ENCODE results near the gene MKKS.

MKKS gene

DNA sequence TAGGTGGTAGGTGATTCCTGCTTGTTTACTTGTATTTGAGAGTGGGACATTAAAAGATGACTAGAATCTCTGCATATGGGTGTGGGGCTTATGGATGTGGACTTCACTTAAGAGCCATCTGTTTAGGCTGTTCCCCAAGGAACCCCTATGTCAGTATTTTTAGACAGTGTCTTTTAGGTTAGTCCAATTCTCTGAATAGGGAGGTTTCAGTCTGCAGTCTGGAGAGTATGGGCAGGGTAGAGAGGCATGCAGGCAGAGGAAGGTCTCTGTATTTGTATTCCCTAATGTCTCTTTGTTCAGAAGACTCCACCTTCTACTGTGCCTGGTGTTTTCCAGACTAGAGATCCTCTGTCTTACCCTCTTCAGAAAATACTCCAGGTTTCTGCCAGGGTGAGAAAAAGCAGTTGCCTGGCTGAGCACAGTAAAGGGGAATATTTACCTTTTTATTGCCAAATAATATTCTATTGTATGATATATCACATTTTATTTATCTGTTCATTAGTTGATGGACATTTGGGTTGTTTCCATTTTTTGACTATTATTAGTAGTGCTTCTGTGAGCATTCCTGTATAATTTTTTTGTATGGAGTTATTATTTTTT, 20.2 kb upstream of the MKKS start:
- Histone ChIP-seq H3K27ac (ENCODE audit: low read depth, low read length) (no peak overlapping the region), H3K4me1 (ENCODE audit: control insufficient read depth in 5 of 5, insufficient read depth in 5 of 5, low read length in 5 of 5) (no peaks in the 10 kb centered on the region)

DNA sequence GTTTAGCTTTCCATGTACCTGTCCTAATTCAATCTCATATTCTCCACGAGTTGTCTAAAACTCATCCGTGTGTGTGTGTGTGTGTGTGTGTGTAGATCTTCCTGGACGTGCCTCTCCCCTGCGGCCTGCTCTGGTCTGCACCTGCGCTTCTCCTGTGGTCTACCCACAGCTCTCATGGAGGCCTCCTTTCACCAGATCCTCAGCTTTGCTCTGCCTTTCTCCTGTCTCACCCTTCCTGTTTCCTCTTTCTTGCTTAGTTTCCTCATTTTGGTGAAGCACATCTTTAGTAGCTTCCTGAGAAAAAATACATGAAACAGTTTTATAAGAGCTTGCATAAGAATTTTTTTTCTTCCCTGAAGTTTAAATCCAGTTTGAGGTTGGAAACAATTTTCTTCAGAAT, 19.2 kb upstream of the MKKS start:
- Histone ChIP-seq H3K27ac (ENCODE audit: low read depth, low read length) (no peak overlapping the region), H3K4me3 (ENCODE audit: low read depth in 1 of 5, low read length in 5 of 5) (no peak overlapping the region), H3K9ac (ENCODE audit: low read length in 5 of 5) (no peak overlapping the region), H3K36me3 (ENCODE audit: control insufficient read depth in 5 of 5, insufficient read depth in 5 of 5, low read length in 5 of 5) (no peaks in the 10 kb centered on the region), H3K27me3 (ENCODE audit: control insufficient read depth in 5 of 5, insufficient read depth in 4 of 5, low read length in 5 of 5) (no peaks in the 10 kb centered on the region), H3K9me3 (ENCODE audit: control insufficient read depth in 5 of 5, low read length in 5 of 5) (peaks cover 0 to 5% (median 0%) of the 10 kb centered on the region in 5 donors), H3K4me1 (ENCODE audit: control insufficient read depth in 5 of 5, insufficient read depth in 5 of 5, low read length in 5 of 5) (no peaks in the 10 kb centered on the region)

More for the DNA sequence above, 20.2 kb upstream of the MKKS start:
- H3K9ac ChIP-seq (ENCODE audit: low read length in 5 of 5): no peak overlapping the region
- H3K27me3 ChIP-seq (ENCODE audit: control insufficient read depth in 5 of 5, insufficient read depth in 4 of 5, low read length in 5 of 5): no peaks in the 10 kb centered on the region
- H3K36me3 ChIP-seq (ENCODE audit: control insufficient read depth in 5 of 5, insufficient read depth in 5 of 5, low read length in 5 of 5): no peaks in the 10 kb centered on the region
- H3K9me3 ChIP-seq (ENCODE audit: control insufficient read depth in 5 of 5, low read length in 5 of 5): peaks cover 0 to 5% (median 0%) of the 10 kb centered on the region in 5 donors
- no peak overlapping the region for H3K4me3 ChIP-seq (ENCODE audit: low read depth in 1 of 5, low read length in 5 of 5)

DNA sequence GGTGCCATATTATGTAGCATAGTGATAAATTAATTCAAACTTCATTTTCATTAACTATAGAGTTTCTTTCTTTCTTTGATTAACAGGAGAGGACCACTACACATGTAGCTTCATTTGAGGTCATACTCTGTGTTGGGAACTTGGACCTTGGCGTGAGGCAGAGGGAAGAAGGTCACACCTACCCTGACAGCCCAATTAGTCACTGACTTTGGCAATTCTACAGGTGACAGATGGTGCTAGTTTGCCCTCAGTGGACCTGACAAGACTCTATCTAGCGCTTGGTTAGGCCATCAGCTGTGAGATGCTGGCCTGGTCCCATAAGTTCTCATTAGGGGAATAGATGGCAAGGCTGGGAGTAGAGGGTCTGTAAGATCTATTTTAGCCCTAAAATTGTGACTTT, 15.2 kb upstream of the MKKS start:
- Histone ChIP-seq H3K9ac (ENCODE audit: low read length in 5 of 5) (no peak overlapping the region), H3K4me1 (ENCODE audit: control insufficient read depth in 5 of 5, insufficient read depth in 5 of 5, low read length in 5 of 5) (peaks cover 0 to 4% (median 0%) of the 10 kb centered on the region in 5 donors), H3K27ac (ENCODE audit: low read depth, low read length) (no peak overlapping the region), H3K36me3 (ENCODE audit: control insufficient read depth in 5 of 5, insufficient read depth in 5 of 5, low read length in 5 of 5) (no peaks in the 10 kb centered on the region), H3K27me3 (ENCODE audit: control insufficient read depth in 5 of 5, insufficient read depth in 4 of 5, low read length in 5 of 5) (no peaks in the 10 kb centered on the region), H3K9me3 (ENCODE audit: control insufficient read depth in 5 of 5, low read length in 5 of 5) (no peaks in the 10 kb centered on the region), H3K4me3 (ENCODE audit: low read depth in 1 of 5, low read length in 5 of 5) (no peak overlapping the region)

DNA sequence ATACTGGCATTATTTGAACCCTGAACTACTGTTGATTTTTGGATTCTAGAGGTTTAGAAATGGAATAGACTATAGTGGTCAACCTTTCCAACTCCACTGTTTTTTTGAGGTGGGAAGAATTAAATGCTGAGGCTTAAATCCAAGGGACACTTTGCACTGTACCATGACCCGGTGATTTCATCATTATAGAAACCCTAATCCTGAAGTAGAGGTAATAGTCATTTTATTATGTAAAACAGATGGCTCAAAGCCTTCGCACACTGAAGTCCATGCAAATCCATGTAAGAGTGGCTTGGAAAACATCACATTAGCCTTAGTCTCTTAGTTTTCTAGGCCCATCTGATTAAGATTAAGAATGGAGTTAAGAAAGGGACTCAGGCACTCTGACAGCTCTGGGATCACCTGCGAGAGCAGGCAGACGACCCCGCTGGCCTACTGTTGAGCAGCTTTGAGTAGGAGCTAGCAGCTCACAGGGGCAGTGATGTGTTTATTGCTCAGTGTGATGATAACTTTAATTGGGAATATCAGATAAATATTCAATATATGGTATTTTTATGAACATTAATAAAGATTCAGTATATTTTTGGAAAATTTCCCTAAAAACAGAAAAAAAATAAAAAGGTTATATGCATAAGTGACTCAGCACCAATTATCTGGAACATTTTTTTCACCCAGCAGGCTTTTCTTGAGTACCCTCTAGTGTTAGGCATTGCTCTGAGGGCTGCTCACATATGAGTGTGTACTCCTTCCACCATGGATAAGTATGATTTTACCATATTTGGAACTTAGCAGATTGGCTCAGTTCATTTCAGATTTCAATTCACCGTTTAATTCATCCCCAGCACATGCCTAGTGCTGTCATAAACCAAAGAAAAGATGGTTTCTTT, 14.5 kb upstream of the MKKS start:
- Histone ChIP-seq H3K4me3 (ENCODE audit: low read depth in 1 of 5, low read length in 5 of 5) (no peak overlapping the region), H3K27ac (ENCODE audit: low read depth, low read length) (no peak overlapping the region), H3K9ac (ENCODE audit: low read length in 5 of 5) (no peak overlapping the region), H3K36me3 (ENCODE audit: control insufficient read depth in 5 of 5, insufficient read depth in 5 of 5, low read length in 5 of 5) (no peaks in the 10 kb centered on the region), H3K4me1 (ENCODE audit: control insufficient read depth in 5 of 5, insufficient read depth in 5 of 5, low read length in 5 of 5) (peaks cover 0 to 4% (median 0%) of the 10 kb centered on the region in 5 donors), H3K9me3 (ENCODE audit: control insufficient read depth in 5 of 5, low read length in 5 of 5) (no peaks in the 10 kb centered on the region), H3K27me3 (ENCODE audit: control insufficient read depth in 5 of 5, insufficient read depth in 4 of 5, low read length in 5 of 5) (no peaks in the 10 kb centered on the region)

DNA sequence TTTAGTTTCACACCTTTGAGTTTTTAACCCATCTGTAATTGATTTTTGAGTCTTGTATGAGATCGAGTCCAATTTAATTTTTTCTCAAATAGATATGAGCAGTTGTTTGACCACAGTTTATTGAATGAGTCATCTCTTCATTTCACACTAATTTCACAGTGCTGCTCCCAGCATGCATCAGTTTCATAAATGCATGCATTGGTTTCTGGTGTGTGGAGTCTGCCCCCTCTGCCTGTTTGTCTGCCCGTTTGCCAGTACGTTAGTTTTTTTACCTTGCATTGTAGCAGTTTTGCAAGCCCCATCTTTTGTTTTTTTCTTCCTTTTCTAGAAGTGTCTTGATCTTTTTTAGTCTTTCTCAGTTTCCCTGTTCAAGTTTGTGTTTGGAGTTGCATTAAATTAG, 13.0 kb upstream of the MKKS start:
- H3K36me3 ChIP-seq (ENCODE audit: control insufficient read depth in 5 of 5, insufficient read depth in 5 of 5, low read length in 5 of 5): no peaks in the 10 kb centered on the region
- no peak overlapping the region for H3K9ac ChIP-seq (ENCODE audit: low read length in 5 of 5)
- H3K9me3 ChIP-seq (ENCODE audit: control insufficient read depth in 5 of 5, low read length in 5 of 5): no peaks in the 10 kb centered on the region
- no peak overlapping the region for H3K4me3 ChIP-seq (ENCODE audit: low read depth in 1 of 5, low read length in 5 of 5)
- peaks cover 0 to 4% (median 0%) of the 10 kb centered on the region in 5 donors for H3K4me1 ChIP-seq (ENCODE audit: control insufficient read depth in 5 of 5, insufficient read depth in 5 of 5, low read length in 5 of 5)
- no peaks in the 10 kb centered on the region for H3K27me3 ChIP-seq (ENCODE audit: control insufficient read depth in 5 of 5, insufficient read depth in 4 of 5, low read length in 5 of 5)
- no peak overlapping the region for H3K27ac ChIP-seq (ENCODE audit: low read depth, low read length)

DNA sequence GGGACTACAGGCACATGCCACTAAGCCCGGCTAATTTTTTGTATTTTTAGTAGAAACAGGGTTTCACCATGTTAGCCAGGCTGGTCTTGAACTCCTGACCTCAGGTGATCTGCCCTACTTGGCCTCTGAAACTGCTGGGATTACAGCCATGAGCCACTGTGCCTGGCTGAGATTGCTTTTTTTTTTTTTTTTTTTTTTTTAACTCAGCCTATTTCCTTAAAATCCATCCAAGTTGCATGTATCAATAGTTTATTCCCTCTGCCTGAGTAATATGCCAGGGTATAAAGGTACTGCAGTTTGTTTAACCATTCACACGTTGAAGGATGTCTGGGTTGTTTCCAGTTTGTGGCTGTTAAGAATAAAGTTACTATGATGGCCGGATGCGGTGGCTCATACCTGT, 11.7 kb upstream of the MKKS start:
- Histone ChIP-seq H3K9me3 (ENCODE audit: control insufficient read depth in 5 of 5, low read length in 5 of 5) (no peaks in the 10 kb centered on the region), H3K36me3 (ENCODE audit: control insufficient read depth in 5 of 5, insufficient read depth in 5 of 5, low read length in 5 of 5) (no peaks in the 10 kb centered on the region), H3K9ac (ENCODE audit: low read length in 5 of 5) (no peak overlapping the region), H3K27me3 (ENCODE audit: control insufficient read depth in 5 of 5, insufficient read depth in 4 of 5, low read length in 5 of 5) (no peaks in the 10 kb centered on the region), H3K4me3 (ENCODE audit: low read depth in 1 of 5, low read length in 5 of 5) (no peak overlapping the region), H3K27ac (ENCODE audit: low read depth, low read length) (no peak overlapping the region), H3K4me1 (ENCODE audit: control insufficient read depth in 5 of 5, insufficient read depth in 5 of 5, low read length in 5 of 5) (peaks cover 0 to 4% (median 0%) of the 10 kb centered on the region in 5 donors)

DNA sequence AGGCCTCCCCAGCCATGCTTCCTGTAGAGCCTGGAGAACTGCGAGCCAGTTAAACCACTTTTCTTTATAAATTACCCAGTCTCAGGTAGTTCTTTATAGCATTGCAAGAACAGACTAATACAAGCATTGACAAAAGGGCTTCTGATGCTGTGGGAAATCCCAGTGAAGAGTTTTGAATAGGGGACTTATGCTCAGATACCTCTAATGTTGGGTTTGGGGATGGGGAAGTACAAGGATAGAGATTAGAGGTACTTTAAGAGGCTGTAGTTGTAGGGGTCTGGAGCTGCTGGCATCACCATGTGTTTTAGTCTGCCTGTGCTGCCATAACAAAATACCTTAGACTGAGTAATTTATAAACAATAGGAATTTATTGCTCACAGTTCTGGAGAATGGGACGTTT, 9.9 kb upstream of the MKKS start:
- Histone ChIP-seq H3K9me3 (ENCODE audit: control insufficient read depth in 5 of 5, low read length in 5 of 5) (no peaks in the 10 kb centered on the region), H3K27me3 (ENCODE audit: control insufficient read depth in 5 of 5, insufficient read depth in 4 of 5, low read length in 5 of 5) (no peaks in the 10 kb centered on the region), H3K36me3 (ENCODE audit: control insufficient read depth in 5 of 5, insufficient read depth in 5 of 5, low read length in 5 of 5) (no peaks in the 10 kb centered on the region), H3K4me1 (ENCODE audit: control insufficient read depth in 5 of 5, insufficient read depth in 5 of 5, low read length in 5 of 5) (peaks cover 0 to 4% (median 0%) of the 10 kb centered on the region in 5 donors), H3K27ac (ENCODE audit: low read depth, low read length) (no peak overlapping the region), H3K9ac (ENCODE audit: low read length in 5 of 5) (no peak overlapping the region), H3K4me3 (ENCODE audit: low read depth in 1 of 5, low read length in 5 of 5) (no peak overlapping the region)

DNA sequence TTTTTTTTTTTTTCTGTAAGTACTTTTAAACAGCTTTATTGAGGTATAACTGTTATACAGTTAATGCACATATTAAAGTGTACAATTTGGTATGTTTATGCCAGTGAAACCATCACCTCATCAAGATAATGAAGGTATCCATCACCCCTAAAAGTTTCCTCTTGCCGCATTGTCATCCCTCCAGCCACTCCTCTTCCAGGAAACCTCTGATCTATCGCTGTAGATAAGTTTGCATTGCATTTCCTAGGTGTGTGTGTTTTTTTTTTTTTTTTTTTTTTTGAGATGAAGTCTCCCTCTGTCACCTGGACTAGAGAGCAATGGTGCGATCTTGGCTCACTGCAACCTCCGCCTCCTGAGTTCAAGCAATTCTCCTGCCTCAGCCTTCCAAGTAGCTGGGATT, 4.2 kb upstream of the MKKS start:
- Histone ChIP-seq H3K9me3 (ENCODE audit: control insufficient read depth in 5 of 5, low read length in 5 of 5) (no peaks in the 10 kb centered on the region), H3K4me3 (ENCODE audit: low read depth in 1 of 5, low read length in 5 of 5) (no peak overlapping the region), H3K27ac (ENCODE audit: low read depth, low read length) (no peak overlapping the region), H3K4me1 (ENCODE audit: control insufficient read depth in 5 of 5, insufficient read depth in 5 of 5, low read length in 5 of 5) (peaks cover 0 to 14% (median 13%) of the 10 kb centered on the region in 5 donors), H3K27me3 (ENCODE audit: control insufficient read depth in 5 of 5, insufficient read depth in 4 of 5, low read length in 5 of 5) (no peaks in the 10 kb centered on the region), H3K36me3 (ENCODE audit: control insufficient read depth in 5 of 5, insufficient read depth in 5 of 5, low read length in 5 of 5) (no peaks in the 10 kb centered on the region), H3K9ac (ENCODE audit: low read length in 5 of 5) (no peak overlapping the region)

DNA sequence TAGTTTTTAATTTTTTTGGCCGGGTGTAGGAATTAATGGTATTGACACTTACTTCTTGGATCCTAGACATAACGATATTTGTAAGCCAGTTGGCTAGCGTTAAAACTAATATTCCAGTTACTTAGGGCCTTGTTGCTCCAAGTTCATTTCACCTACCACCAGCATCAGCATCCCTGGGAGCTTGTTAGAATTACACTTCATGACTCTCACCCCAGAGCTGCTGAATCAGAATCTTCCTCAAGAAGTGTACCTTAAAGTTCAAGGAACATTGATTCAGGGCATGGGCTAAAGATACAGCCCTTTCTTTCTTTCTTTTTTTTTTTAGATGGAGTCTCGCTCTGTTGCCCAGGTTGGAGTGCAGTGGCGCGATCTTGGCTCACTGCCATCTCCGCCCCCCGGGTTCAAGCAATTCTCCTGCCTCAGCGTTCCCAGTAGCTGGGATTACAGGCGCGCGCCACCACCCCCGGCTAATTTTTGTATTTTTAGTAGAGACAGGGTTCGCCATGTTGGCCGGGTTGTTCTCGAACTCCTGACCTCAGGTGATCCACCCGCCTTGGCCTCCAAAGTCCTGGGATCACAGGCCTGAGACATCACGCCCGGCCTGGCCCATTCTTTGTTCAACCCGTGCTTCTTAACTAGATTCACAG, 2.2 kb upstream of the MKKS start:
- Histone ChIP-seq H3K9me3 (ENCODE audit: control insufficient read depth in 5 of 5, low read length in 5 of 5) (no peaks in the 10 kb centered on the region), H3K36me3 (ENCODE audit: control insufficient read depth in 5 of 5, insufficient read depth in 5 of 5, low read length in 5 of 5) (no peaks in the 10 kb centered on the region), H3K27me3 (ENCODE audit: control insufficient read depth in 5 of 5, insufficient read depth in 4 of 5, low read length in 5 of 5) (no peaks in the 10 kb centered on the region), H3K4me1 (ENCODE audit: control insufficient read depth in 5 of 5, insufficient read depth in 5 of 5, low read length in 5 of 5) (peaks cover 0 to 30% (median 26%) of the 10 kb centered on the region in 5 donors), H3K4me3 (ENCODE audit: low read depth in 1 of 5, low read length in 5 of 5) (no peak overlapping the region), H3K9ac (ENCODE audit: low read length in 5 of 5) (no peak overlapping the region), H3K27ac (ENCODE audit: low read depth, low read length) (no peak overlapping the region)

All from subcutaneous abdominal adipose tissue (tissue), 5 donors.